Naive B cell (primary cell): ENCODE results near the gene MDM2. TPM values are rescaled to one million over a fixed set of nuclear protein-coding genes. Genes with fewer than 3 reads are reported as not detected.
A peak's percentile ranks its signal among the peaks of the same experiment; 100 is the strongest.
"Not testable (repeated sequence)": the region's sequence is repeated elsewhere in the genome, so short reads cannot be mapped to it uniquely, and the experiment has no call there.

Experiments used
- ATAC-seq, 2 donors: fragments of 150-1000 bp; cut with Tn5 transposase; 2 replicates each; pipeline ENCODE4 v1.10.0; 2021; ENCODE audit warnings: low read depth in 2 of 2, mild to moderate bottlenecking in 2 of 2, moderate library complexity in 2 of 2
- DNase-seq: peaks from one replicate; pipeline ENCODE4 v3.0.0; 2022
- H3K27ac Mint-ChIP-seq, 6 donors: one replicate each; pipeline ENCODE4 v1.8.0; 2020 to 2022; ENCODE audit warnings: mild to moderate bottlenecking in 6 of 6, mixed read lengths in 6 of 6, moderate library complexity in 5 of 6, inconsistent platforms in 2 of 6
- H3K27me3 Mint-ChIP-seq, 3 donors: one replicate each; pipeline ENCODE4 v1.8.0; 2021 to 2022; ENCODE audit warnings: mixed read lengths in 3 of 3, mild to moderate bottlenecking in 1 of 3
- H3K36me3 Mint-ChIP-seq, 2 donors: one replicate each; pipeline ENCODE4 v1.8.0; 2020 to 2022; ENCODE audit warnings: mixed read lengths in 2 of 2, inconsistent platforms in 1 of 2, mild to moderate bottlenecking in 1 of 2
- H3K4me1 Mint-ChIP-seq, 3 donors: one replicate each; pipeline ENCODE4 v1.8.0; 2020 to 2022; ENCODE audit warnings: mixed read lengths in 3 of 3, inconsistent platforms in 1 of 3, mild to moderate bottlenecking in 1 of 3, moderate library complexity in 1 of 3
- H3K4me3 Mint-ChIP-seq, 8 donors: one replicate each; pipeline ENCODE4 v1.8.0; 2020 to 2022; ENCODE audit warnings: mild to moderate bottlenecking in 8 of 8, mixed read lengths in 8 of 8, moderate library complexity in 8 of 8, inconsistent platforms in 2 of 8
- H3K9me3 Mint-ChIP-seq, 7 donors: one replicate each; pipeline ENCODE4 v1.8.0; 2020 to 2022; ENCODE audit warnings: mixed read lengths in 7 of 7, mild to moderate bottlenecking in 5 of 7, inconsistent platforms in 2 of 7, moderate library complexity in 1 of 7
- polyA plus RNA-seq, 6 donors: library from polyadenylated mRNA; unstranded; fragments of 300-500 nt; fragmentation: Illumina TruSeq; gene quantifications; one replicate each; pipeline ENCODE4 v1.2.3, GENCODE V29; 2021; ENCODE audit warnings: low read depth in 6 of 6

MDM2 gene
- polyA plus RNA-seq, 6 donors from 2014 or later: 21.6 to 31.1 (median 25.6) TPM

DNA sequence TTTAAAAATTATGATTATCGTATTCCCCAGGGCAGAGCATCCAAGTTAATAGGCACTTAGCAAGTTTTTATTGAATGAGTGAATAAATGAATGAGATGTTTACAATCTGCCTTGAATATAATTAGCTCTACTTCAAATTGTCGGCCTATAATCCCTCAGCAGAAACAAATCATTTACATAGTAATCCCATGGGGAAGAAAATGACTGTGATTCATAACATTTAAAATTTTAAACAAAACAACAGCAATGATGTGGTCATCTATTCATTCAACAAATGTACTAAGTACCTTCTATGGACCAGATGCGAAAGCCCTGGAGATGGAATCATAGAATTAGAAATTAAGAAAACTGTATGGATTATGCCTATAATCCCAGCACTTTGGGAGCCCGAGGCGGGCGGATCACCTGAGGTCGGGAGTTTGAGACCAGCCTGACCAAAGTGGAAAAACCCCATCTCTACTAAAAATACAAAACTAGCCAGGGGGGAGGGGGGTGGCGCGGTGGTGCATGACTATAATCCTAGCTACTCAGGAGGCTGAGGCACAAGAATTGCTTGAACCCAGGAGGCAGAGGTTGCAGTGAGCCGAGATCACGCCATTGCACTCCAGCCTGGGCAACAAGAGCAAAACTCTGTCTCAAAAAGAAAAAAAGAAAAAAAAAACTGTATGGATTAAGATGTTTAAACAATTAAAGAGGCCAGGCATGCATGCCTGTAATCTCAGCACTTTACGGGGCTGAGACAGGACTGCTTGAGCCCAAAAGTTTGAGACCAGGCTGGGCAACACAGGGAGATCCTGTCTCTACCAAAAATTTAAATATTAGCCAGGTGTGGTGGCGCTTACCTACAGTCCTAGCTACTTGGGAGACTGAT lies 17.7 kb upstream of the MDM2 start:
- Mint-ChIP-seq H3K4me1 (peaks cover 6 to 24% (median 14%) of the 10 kb centered on the region in 3 donors), H3K27ac (peak overlapping the region in 1 of 6 donors; percentile 70)

DNA sequence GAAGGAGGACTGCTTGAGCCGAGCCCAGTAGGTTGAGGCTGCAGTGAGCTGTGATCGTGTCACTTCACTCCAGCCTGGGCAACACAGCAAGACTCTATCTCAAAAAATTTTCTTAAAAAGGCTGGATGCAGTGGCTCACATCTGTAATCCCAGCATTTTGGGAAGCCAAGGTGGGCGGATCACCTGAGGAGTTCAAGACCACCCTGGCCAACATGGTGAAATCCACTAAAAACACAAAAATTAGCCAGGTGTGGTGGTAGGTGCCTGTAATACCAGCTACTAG lies 17.1 kb upstream of the MDM2 start:
- ATAC-seq (no peak), DNase-seq (no peak)
- H3K4me1 Mint-ChIP-seq: peaks cover 6 to 24% (median 14%) of the 10 kb centered on the region in 3 donors
- H3K9me3 Mint-ChIP-seq: no peaks in the 10 kb centered on the region
- no peaks in the 10 kb centered on the region for H3K36me3 Mint-ChIP-seq
- H3K27ac Mint-ChIP-seq: peak overlapping the region in 1 of 6 donors; percentile 70
- no peaks in the 10 kb centered on the region for H3K27me3 Mint-ChIP-seq
- H3K4me3 Mint-ChIP-seq: no peak overlapping the region

More for the DNA sequence above, 17.7 kb upstream of the MDM2 start:
- Mint-ChIP-seq H3K4me3 (no peak overlapping the region), H3K9me3 (no peaks in the 10 kb centered on the region), H3K36me3 (no peaks in the 10 kb centered on the region), H3K27me3 (no peaks in the 10 kb centered on the region)
- ATAC-seq (no peak), DNase-seq (no peak)

DNA sequence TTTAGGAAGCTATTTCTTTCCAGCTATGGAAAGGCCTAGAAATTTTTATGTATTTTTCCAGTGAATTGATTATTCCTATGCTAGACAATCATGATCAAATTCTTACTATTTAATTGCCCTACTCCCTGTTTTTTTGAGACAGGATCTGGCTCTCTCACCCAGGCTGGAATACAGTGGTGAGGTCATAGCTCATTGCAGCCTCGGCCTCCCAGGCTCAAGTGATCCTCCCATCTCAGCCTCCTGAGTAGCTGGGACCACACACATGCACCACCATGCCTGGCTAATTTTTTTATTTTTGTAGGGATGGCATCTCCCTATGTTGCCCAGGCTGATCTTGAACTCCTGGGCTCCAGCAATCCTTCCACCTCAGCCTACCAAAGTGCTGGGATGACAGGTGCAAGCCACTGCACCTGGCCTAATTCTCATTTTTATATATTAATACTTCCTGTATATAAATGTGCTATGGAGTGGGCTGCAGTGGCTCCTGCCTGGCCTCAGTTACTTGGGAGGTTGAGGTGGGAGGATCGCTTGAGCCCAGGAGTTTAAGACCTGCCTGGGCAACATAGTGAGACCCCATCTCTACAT lies 16.0 kb upstream of the MDM2 start:
- Mint-ChIP-seq H3K27me3 (no peaks in the 10 kb centered on the region), H3K9me3 (no peaks in the 10 kb centered on the region), H3K4me1 (peaks cover 6 to 22% (median 14%) of the 10 kb centered on the region in 3 donors), H3K36me3 (no peaks in the 10 kb centered on the region), H3K27ac (no peak overlapping the region), H3K4me3 (no peak overlapping the region)
- DNase-seq (no peak), ATAC-seq (no peak)

DNA sequence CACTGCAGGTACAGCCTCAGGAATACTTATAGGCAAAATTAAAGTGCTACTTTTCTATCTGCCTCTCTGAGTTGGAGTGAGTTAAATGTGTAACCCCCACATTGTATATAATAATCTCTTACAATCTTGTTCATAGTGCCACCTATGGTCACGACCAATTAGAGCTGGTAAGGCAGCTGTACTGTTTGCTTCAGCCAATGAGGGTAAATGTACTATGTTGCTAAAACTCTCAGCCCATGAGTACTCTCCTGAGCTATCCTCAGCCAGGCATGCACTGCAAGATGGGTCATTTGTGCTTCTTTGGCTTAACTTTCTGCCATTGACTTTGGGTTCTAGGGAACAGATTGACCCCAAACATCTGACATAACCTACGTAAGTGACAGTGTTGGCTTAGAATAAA lies 15.0 kb upstream of the MDM2 start:
- ATAC-seq (peak; percentile 77 to 80), DNase-seq (peak; percentile 31)
- Mint-ChIP-seq H3K4me3 (no peak overlapping the region), H3K27ac (peak overlapping the region in 2 of 6 donors; percentile 12 to 22), H3K9me3 (no peaks in the 10 kb centered on the region), H3K36me3 (no peaks in the 10 kb centered on the region), H3K27me3 (no peaks in the 10 kb centered on the region), H3K4me1 (peaks cover 0 to 13% (median 7%) of the 10 kb centered on the region in 3 donors)

DNA sequence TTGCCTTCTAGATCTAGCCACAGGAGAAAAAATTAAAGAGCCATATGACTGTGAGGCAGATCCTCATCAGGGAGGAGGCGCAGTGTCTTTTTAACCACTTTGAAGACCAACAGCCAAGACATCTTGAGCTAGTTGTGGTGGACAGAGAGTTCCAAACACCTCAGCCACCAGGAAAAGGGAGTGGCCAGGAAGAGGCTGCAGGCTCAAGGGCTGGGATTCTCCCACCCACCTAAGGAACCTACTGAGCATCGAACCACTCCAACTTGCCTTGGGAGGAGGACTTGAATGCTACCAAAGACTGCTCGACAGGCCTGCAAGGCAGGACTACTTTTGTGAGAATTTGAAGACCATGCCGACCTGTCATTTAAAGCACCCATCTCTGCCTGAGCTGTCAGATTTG lies 14.5 kb upstream of the MDM2 start:
- Mint-ChIP-seq H3K4me3 (no peak overlapping the region), H3K27ac (peak overlapping the region in 1 of 6 donors; percentile 22), H3K9me3 (no peaks in the 10 kb centered on the region), H3K36me3 (no peaks in the 10 kb centered on the region), H3K27me3 (no peaks in the 10 kb centered on the region), H3K4me1 (peaks cover 0 to 10% (median 5%) of the 10 kb centered on the region in 3 donors)
- ATAC-seq (no peak), DNase-seq (no peak)

DNA sequence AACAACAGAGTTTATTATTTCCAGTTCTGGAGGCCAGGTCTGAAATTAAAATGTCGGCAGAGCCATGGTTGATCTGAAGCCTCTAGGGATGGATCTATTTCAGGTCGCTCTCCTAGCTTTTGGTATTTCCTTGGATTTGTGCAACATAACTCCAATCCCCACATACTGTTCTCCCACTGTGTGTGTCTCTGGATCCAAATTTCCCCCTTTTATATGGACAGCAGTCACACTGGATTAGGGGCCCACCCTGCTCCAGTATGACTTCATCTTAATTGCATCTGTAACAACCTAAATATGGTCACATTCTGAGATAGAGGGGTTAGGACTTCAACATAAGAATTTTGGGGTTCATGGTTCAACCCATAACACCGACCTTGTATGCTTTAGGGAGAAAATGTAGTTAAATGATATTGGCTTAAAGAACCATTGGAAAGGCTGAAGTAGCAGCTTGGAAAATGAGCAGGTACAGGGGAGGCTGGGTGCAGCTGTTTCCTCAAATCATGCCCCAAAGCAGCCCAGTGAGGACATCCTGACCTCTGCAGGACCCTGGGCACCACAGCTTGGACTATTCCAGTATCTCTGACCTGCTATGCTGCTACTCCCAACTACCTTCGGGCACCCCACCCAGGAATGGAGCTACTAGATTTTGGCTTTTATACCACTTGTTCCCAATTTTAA lies 13.9 kb upstream of the MDM2 start:
- H3K4me3 Mint-ChIP-seq: no peak overlapping the region
- H3K36me3 Mint-ChIP-seq: no peaks in the 10 kb centered on the region
- H3K9me3 Mint-ChIP-seq: no peaks in the 10 kb centered on the region
- no peaks in the 10 kb centered on the region for H3K27me3 Mint-ChIP-seq
- DNase-seq (no peak), ATAC-seq (no peak)
- H3K27ac Mint-ChIP-seq: peak overlapping the region in 1 of 6 donors; percentile 63
- peaks cover 0 to 5% (median 3%) of the 10 kb centered on the region in 3 donors for H3K4me1 Mint-ChIP-seq

DNA sequence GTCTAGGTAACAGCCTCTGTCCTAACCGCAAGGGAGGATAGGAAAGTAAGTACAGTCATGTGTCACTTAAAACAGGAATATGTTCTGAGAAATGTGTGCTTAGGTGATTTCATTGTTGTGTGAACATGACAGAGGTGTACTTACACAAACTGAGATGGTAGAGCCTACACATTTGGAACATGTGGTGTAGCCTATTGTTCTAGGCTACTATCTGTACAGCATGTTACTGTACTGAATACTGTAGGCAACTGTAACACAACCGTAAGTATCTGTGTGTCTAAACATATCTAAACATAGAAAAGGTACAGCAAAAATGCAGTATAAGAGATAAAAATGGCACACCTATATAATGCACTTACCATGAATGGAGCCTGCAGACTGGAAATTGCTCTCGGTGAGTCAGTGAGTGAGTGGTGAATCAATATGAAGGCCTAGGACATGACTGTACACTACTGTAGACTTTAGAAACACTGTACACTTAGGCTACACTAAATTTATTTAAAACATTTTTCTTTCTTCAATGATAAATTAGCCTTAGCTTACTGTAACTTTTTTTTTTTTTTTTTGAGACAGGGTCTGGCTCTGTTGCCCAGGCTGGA lies 13.2 kb upstream of the MDM2 start:
- no peaks in the 10 kb centered on the region for H3K9me3 Mint-ChIP-seq
- no peaks in the 10 kb centered on the region for H3K27me3 Mint-ChIP-seq
- DNase-seq (no peak), ATAC-seq (no peak)
- no peak overlapping the region for H3K4me3 Mint-ChIP-seq
- H3K4me1 Mint-ChIP-seq: no peaks in the 10 kb centered on the region
- H3K27ac Mint-ChIP-seq: no peak overlapping the region
- H3K36me3 Mint-ChIP-seq: no peaks in the 10 kb centered on the region

DNA sequence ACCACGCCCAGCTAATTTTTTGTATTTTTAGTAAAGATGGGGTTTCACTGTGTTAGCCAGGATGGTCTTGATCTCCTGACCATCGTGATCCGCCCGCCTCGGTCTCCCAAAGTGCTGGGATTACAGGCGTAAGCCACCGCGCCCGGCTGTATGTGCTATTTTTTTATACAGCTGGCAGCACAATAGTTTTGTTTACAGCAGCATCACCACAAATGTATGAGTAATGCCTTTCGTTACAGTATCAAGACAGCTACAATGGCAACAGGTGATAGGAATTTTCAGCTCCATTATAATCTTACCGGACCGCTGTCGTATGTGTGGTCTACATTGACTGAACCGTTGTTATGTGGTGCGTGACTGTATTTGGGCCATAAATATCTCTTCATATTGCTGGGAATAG lies 11.6 kb upstream of the MDM2 start:
- no peak overlapping the region for H3K27ac Mint-ChIP-seq
- ATAC-seq: no peak
- no peaks in the 10 kb centered on the region for H3K27me3 Mint-ChIP-seq
- no peaks in the 10 kb centered on the region for H3K36me3 Mint-ChIP-seq
- DNase-seq: no peak
- no peak overlapping the region for H3K4me3 Mint-ChIP-seq
- H3K4me1 Mint-ChIP-seq: peaks cover 0 to 4% (median 0%) of the 10 kb centered on the region in 3 donors
- H3K9me3 Mint-ChIP-seq: no peaks in the 10 kb centered on the region

DNA sequence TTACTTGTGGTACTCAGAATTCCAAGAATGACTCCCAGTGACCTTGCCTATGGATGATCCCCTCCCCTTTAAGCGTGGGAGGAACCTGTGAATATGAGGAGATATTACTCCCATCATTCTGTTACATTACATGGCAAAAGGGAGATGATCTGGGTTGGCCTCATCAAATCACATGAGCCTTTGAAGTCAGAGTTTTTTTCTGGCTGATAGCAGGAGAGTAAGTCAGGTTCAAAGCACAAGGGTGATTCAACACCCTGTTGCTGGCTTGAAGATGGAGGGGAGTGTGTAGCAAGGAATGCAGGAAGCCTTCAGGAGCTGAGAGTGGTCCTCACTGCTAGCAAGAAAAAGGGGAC lies 9.1 kb upstream of the MDM2 start:
- H3K36me3 Mint-ChIP-seq: no peaks in the 10 kb centered on the region
- DNase-seq (no peak), ATAC-seq (no peak)
- H3K4me3 Mint-ChIP-seq: no peak overlapping the region
- H3K27me3 Mint-ChIP-seq: no peaks in the 10 kb centered on the region
- H3K9me3 Mint-ChIP-seq: no peaks in the 10 kb centered on the region
- no peak overlapping the region for H3K27ac Mint-ChIP-seq
- peaks cover 0 to 4% (median 0%) of the 10 kb centered on the region in 3 donors for H3K4me1 Mint-ChIP-seq

DNA sequence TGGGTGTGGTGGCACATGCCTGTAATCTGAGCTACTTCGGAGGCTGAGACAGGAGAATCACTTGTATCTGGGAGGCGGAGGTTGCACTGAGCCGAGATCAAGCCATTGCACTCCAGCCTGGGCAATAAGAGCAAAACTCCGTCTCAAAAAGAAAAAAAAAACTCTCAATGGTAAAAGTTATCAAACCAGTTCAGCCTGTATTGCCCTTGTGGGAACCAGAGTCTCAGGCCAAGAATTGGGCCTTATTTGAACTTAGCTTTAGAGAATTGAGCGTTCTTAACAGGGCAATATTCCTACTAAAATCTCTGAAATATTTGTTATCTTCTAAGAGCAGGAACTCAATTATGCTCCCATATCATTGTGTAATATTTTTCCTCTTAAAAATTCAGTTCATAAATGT lies 7.7 kb upstream of the MDM2 start:
- ATAC-seq (no peak), DNase-seq (no peak)
- no peaks in the 10 kb centered on the region for H3K27me3 Mint-ChIP-seq
- H3K36me3 Mint-ChIP-seq: no peaks in the 10 kb centered on the region
- H3K4me3 Mint-ChIP-seq: no peak overlapping the region
- H3K9me3 Mint-ChIP-seq: no peaks in the 10 kb centered on the region
- H3K27ac Mint-ChIP-seq: no peak overlapping the region
- peaks cover 0 to 4% (median 0%) of the 10 kb centered on the region in 3 donors for H3K4me1 Mint-ChIP-seq

DNA sequence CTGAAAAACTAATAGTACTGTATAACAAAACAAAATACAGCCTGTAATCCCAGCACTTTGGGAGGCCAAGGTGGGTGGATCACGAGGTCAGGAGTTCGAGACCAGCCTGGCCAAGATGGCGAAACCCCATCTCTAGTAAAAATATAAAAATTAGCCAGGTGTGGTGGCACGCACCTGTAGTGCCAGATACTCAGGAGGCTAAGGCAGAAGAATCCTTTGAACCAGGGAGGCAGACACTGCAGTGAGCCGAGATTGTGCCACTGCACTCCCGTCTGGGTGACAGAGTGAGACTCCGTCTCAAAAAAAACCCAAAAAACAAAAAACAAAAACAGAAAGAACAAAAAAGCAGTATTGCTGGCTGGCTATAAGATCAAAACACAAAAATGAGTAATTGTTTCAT lies 6.9 kb upstream of the MDM2 start:
- not testable (repeated sequence) for H3K9me3 Mint-ChIP-seq, H3K36me3 Mint-ChIP-seq, H3K4me1 Mint-ChIP-seq, H3K27me3 Mint-ChIP-seq, ATAC-seq, DNase-seq, H3K4me3 Mint-ChIP-seq
- H3K27ac Mint-ChIP-seq: peak overlapping the region in 1 of 6 donors; percentile 82

DNA sequence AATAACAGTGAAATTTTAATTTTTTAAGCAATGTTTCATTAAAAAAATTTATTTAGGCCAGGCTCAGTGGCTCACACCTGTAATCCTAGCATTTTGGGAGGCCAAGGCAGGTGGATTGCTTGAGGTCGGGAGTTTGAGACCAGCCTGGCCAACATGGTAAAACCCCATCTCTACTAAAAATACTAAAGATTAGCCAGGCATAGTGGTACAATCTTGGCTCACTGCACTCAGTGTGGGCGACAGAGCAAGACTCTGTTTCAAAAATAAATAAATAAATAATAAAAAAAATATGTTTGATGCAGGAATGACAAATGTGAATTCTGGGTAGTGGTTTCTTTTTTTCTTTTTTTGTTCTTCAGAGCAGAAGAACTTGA lies 5.6 kb upstream of the MDM2 start:
- not testable (repeated sequence) for H3K27ac Mint-ChIP-seq, ATAC-seq, H3K36me3 Mint-ChIP-seq

DNA sequence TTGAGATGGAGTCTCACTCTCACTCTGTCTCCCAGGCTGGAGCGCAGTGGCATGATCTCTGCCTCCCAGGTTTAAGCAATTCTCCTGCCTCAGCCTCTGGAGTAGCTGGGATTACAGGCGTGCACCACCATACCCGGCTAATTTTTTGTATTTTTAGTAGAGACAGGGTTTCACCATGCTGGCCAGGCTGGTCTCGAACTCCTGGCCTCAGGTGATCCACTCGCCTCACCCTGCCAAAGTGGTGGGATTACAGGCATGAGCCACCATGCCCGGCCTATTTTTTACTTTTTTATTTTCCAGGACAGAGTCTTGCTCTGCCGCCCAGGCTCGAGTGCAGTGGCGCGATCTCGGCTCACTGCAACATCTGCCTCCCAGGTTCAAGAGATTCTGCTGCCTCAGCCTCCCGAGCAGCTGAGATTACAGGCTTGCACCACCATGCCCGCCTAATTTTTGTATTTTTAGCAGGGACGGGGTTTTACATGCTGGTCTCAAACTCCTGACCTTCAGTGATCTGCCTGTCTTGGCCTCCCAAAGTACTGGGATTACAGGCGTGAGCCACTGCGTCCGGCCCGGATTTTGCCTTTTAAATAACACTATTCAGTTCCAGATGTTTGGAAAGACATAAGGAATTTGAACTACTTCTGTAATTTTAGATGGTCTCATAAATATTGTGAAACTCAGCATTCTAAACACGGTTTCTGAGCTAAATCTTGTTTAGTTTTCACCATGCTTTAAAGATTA lies 4.9 kb upstream of the MDM2 start:
- ATAC-seq, DNase-seq, H3K9me3 Mint-ChIP-seq, H3K27ac Mint-ChIP-seq, H3K27me3 Mint-ChIP-seq, H3K36me3 Mint-ChIP-seq: not testable (repeated sequence)
- peaks cover 0 to 13% (median 6%) of the 10 kb centered on the region in 3 donors for H3K4me1 Mint-ChIP-seq
- H3K4me3 Mint-ChIP-seq: peak overlapping the region in 1 of 8 donors; percentile 57

More for the DNA sequence above, 5.6 kb upstream of the MDM2 start:
- H3K27me3 Mint-ChIP-seq, H3K4me1 Mint-ChIP-seq, H3K4me3 Mint-ChIP-seq, H3K9me3 Mint-ChIP-seq, DNase-seq: not testable (repeated sequence)
